Fibroblast of lung (primary cell): ENCODE measurements around the gene SMTNL1. TPM values are rescaled to one million over a fixed set of nuclear protein-coding genes. Genes with fewer than 3 reads are reported as not detected.

ENCODE experiments used
- DNase-seq, 2 donors: peaks; one replicate each; pipeline versions ENCODE4 v3.0.0 to v3.0.0-alpha.2; 2010; ENCODE audit warnings: low read depth in 2 of 2
- H2AFZ ChIP-seq: 2 replicates; pipeline ENCODE4 v1.5.1; 2012; ENCODE audit warnings: low read length, control low read depth, inconsistent platforms
- H3K27ac ChIP-seq: 2 replicates; pipeline ENCODE4 v1.5.1; 2011; ENCODE audit warnings: low read length, control low read depth; ENCODE audit not compliant: insufficient read depth
- H3K27me3 ChIP-seq: 2 replicates; pipeline ENCODE4 v1.5.1; 2011; ENCODE audit warnings: mild to moderate bottlenecking, low read length; ENCODE audit not compliant: control insufficient read depth, insufficient read depth
- H3K36me3 ChIP-seq: 2 replicates; pipeline ENCODE4 v1.5.1; 2011; ENCODE audit warnings: low read length; ENCODE audit not compliant: control insufficient read depth, insufficient read depth
- H3K4me1 ChIP-seq: 2 replicates; pipeline ENCODE4 v1.5.1; 2011; ENCODE audit warnings: low read length; ENCODE audit not compliant: control insufficient read depth, insufficient read depth; ENCODE audit errors: extremely low read depth
- H3K4me2 ChIP-seq: 2 replicates; pipeline ENCODE4 v1.5.1; 2011; ENCODE audit warnings: low read length, control low read depth; ENCODE audit not compliant: insufficient read depth; ENCODE audit errors: extremely low read depth
- H3K4me3 ChIP-seq, 4 experiments: fragments of 200-600 bp in 1 of 4; sonication (generic) in 1 of 4; replicated peaks in 1 of 4; 2 replicates each; pipeline ENCODE4 v1.5.1; 2011 to 2016; ENCODE audit warnings: low read length in 4 of 4, low read depth in 3 of 4, mild to moderate bottlenecking in 3 of 4, control low read depth in 2 of 4, inconsistent platforms in 1 of 4, mixed read lengths in 1 of 4; ENCODE audit not compliant: insufficient read depth in 1 of 4; ENCODE audit errors: control extremely low read depth in 1 of 4
- H3K79me2 ChIP-seq: 2 replicates; pipeline ENCODE4 v1.5.1; 2012; ENCODE audit warnings: mild to moderate bottlenecking, low read length, inconsistent platforms; ENCODE audit not compliant: control insufficient read depth, insufficient read depth
- H3K9ac ChIP-seq: 2 replicates; pipeline ENCODE4 v1.5.1; 2011; ENCODE audit warnings: mild to moderate bottlenecking, low read length, control low read depth; ENCODE audit not compliant: insufficient read depth
- H3K9me3 ChIP-seq: 2 replicates; pipeline ENCODE4 v1.5.1; 2012; ENCODE audit warnings: low read depth, low read length; ENCODE audit not compliant: control insufficient read depth, insufficient read depth
- H4K20me1 ChIP-seq: 2 replicates; pipeline ENCODE4 v1.5.1; 2011; ENCODE audit warnings: low read length; ENCODE audit not compliant: control insufficient read depth, insufficient read depth; ENCODE audit errors: extremely low read depth
- CTCF ChIP-seq, 2 donors: IDR thresholded peaks in 1 of 2; conservative IDR thresholded peaks in 1 of 2; 1 replicate in 1 of 2; 2 replicates in 1 of 2; pipeline ENCODE4 v1.5.1; 2011 to 2012; ENCODE audit warnings: low read length in 2 of 2, control low read depth in 1 of 2, inconsistent platforms in 1 of 2, low read depth in 1 of 2, mild to moderate bottlenecking in 1 of 2
- EZH2 ChIP-seq: IDR thresholded peaks from 2 replicates; pipeline ENCODE4 v1.5.1; 2012; ENCODE audit warnings: low read length, control low read depth, mild to moderate bottlenecking; ENCODE audit errors: missing control alignments
- polyA plus RNA-seq, 2 donors: library from polyadenylated mRNA; depleted of rRNA in 1 of 2; stranded (reverse) in 1 of 2; unstranded in 1 of 2; fragments of >200 nt; gene quantifications; 2 replicates each; pipeline ENCODE4 v1.2.1, GENCODE V29; 2011 to 2012; ENCODE audit warnings: missing spikeins in 1 of 2
- total RNA-seq: library from RNA; depleted of rRNA; stranded (reverse); fragments of >200 nt; gene quantifications from 2 replicates; pipeline ENCODE4 v1.2.1, GENCODE V29; 2014

The SMTNL1 gene
- total and polyA plus RNA-seq, 2 donors (not counting 1 experiment from before 2014, with no cell fraction given): not detected

- peak overlapping the region; percentile 90 for H3K4me2 ChIP-seq
- no peak for TF ChIP-seq CTCF (conservative IDR thresholded peaks at IDR 0.05 in 1 of 2, IDR thresholded peaks at IDR 0.05 in 1 of 2; ENCODE audit: low read depth in 1 of 2, low read length in 2 of 2)
- no peak for TF ChIP-seq EZH2
- peak overlapping the region in 2 of 4 experiments; percentile 58 to 65 for H3K4me3 ChIP-seq
Measured at GRCh38 chr11:57599381-57599780, 62.0 kb downstream of the SMTNL1 start.

More at GRCh38 chr11:57599381-57599780, 62.0 kb downstream of the SMTNL1 start:
- Histone ChIP-seq H3K27ac (peak overlapping the region; percentile 8), H4K20me1 (no peaks in the 10 kb centered on the region), H2AFZ (no peak overlapping the region), H3K9ac (no peak overlapping the region), H3K27me3 (no peaks in the 10 kb centered on the region), H3K9me3 (no peaks in the 10 kb centered on the region), H3K79me2 (no peaks in the 10 kb centered on the region), H3K4me1 (peaks cover 12% of the 10 kb centered on the region), H3K36me3 (no peaks in the 10 kb centered on the region)
- DNase-seq: peak in 1 of 2 donors; percentile 3

Other genes with a start within 250 kb of the SMTNL1 start
- gene TNKS1BP1, start 212.6 kb upstream of the SMTNL1 start, total RNA-seq: 88.3 and 111 TPM in 2 replicates
- gene TNKS1BP1, start 212.6 kb upstream of the SMTNL1 start, polyA plus RNA-seq: 70.2 and 70.4 TPM in 2 replicates
- 52.7 and 55.0 TPM in 2 replicates for gene SSRP1, start 201.7 kb upstream of the SMTNL1 start, total RNA-seq
- gene SSRP1, start 201.7 kb upstream of the SMTNL1 start, polyA plus RNA-seq: 94.1 and 173 TPM in 2 replicates
- gene P2RX3, start 199.2 kb upstream of the SMTNL1 start, total RNA-seq: not detected in 2 replicates
- not detected in 2 replicates for gene P2RX3, start 199.2 kb upstream of the SMTNL1 start, polyA plus RNA-seq
- not detected in 2 replicates for gene PRG3, start 156.4 kb upstream of the SMTNL1 start, total RNA-seq
- gene PRG3, start 156.4 kb upstream of the SMTNL1 start, polyA plus RNA-seq: not detected in 2 replicates
- not detected in 2 replicates for gene PRG2, start 146.9 kb upstream of the SMTNL1 start, total RNA-seq
- not detected in 2 replicates for gene PRG2, start 146.9 kb upstream of the SMTNL1 start, polyA plus RNA-seq
- 41.5 and 61.6 TPM in 2 replicates for gene SLC43A3, start 110.5 kb upstream of the SMTNL1 start, total RNA-seq
- 34.8 and 67.6 TPM in 2 replicates for gene SLC43A3, start 110.5 kb upstream of the SMTNL1 start, polyA plus RNA-seq
- 0.17 and 0.26 TPM in 2 replicates for gene RTN4RL2, start 77.1 kb upstream of the SMTNL1 start, total RNA-seq
- gene RTN4RL2, start 77.1 kb upstream of the SMTNL1 start, polyA plus RNA-seq: 0.27 and 0.43 TPM in 2 replicates
- 19.8 and 20.8 TPM in 2 replicates for gene SLC43A1, start 21.9 kb upstream of the SMTNL1 start, total RNA-seq
- 12.3 and 13.2 TPM in 2 replicates for gene SLC43A1, start 21.9 kb upstream of the SMTNL1 start, polyA plus RNA-seq
- 32.2 and 41.6 TPM in 2 replicates for gene TIMM10, start 6.8 kb upstream of the SMTNL1 start, total RNA-seq
- gene TIMM10, start 6.8 kb upstream of the SMTNL1 start, polyA plus RNA-seq: 57.6 and 108 TPM in 2 replicates
- gene UBE2L6, start 30.1 kb downstream of the SMTNL1 start, total RNA-seq: 78.6 and 94.8 TPM in 2 replicates
- 105 and 113 TPM in 2 replicates for gene UBE2L6, start 30.1 kb downstream of the SMTNL1 start, polyA plus RNA-seq
- gene SERPING1, start 60.1 kb downstream of the SMTNL1 start, total RNA-seq: 17.2 and 20.0 TPM in 2 replicates
- gene SERPING1, start 60.1 kb downstream of the SMTNL1 start, polyA plus RNA-seq: 35.8 and 117 TPM in 2 replicates
- 1.5 and 2.3 TPM in 2 replicates for gene YPEL4, start 112.3 kb downstream of the SMTNL1 start, total RNA-seq
- gene YPEL4, start 112.3 kb downstream of the SMTNL1 start, polyA plus RNA-seq: 0.10 and 0.59 TPM in 2 replicates
- 13.2 and 17.2 TPM in 2 replicates for gene CLP1, start 120.2 kb downstream of the SMTNL1 start, total RNA-seq
- gene CLP1, start 120.2 kb downstream of the SMTNL1 start, polyA plus RNA-seq: 24.1 and 31.5 TPM in 2 replicates
- 26.7 and 33.9 TPM in 2 replicates for gene ZDHHC5, start 130.5 kb downstream of the SMTNL1 start, total RNA-seq
- gene ZDHHC5, start 130.5 kb downstream of the SMTNL1 start, polyA plus RNA-seq: 58.9 and 69.8 TPM in 2 replicates
- gene MED19, start 174.6 kb downstream of the SMTNL1 start, total RNA-seq: 15.2 and 16.0 TPM in 2 replicates
- 28.9 and 31.4 TPM in 2 replicates for gene MED19, start 174.6 kb downstream of the SMTNL1 start, polyA plus RNA-seq
- gene TMX2, start 175.0 kb downstream of the SMTNL1 start, total RNA-seq: 55.7 and 62.8 TPM in 2 replicates
- 71.8 and 84.2 TPM in 2 replicates for gene TMX2, start 175.0 kb downstream of the SMTNL1 start, polyA plus RNA-seq
- gene SELENOH, start 203.9 kb downstream of the SMTNL1 start, total RNA-seq: 93.0 and 99.1 TPM in 2 replicates
- gene SELENOH, start 203.9 kb downstream of the SMTNL1 start, polyA plus RNA-seq: 69.6 and 73.3 TPM in 2 replicates
- gene BTBD18, start 214.2 kb downstream of the SMTNL1 start, total RNA-seq: not detected in 2 replicates
- gene BTBD18, start 214.2 kb downstream of the SMTNL1 start, polyA plus RNA-seq: not detected in 2 replicates
- 71.7 and 103 TPM in 2 replicates for gene CTNND1, start 224.2 kb downstream of the SMTNL1 start, total RNA-seq
- 113 and 190 TPM in 2 replicates for gene CTNND1, start 224.2 kb downstream of the SMTNL1 start, polyA plus RNA-seq